AG09309 (cell line): ENCODE results near the gene SAMM50.

Experiments
- DNase-seq: peaks from one replicate; pipeline ENCODE4 v3.0.0-alpha.2; 2010; ENCODE audit warnings: low read depth
- H3K4me3 ChIP-seq: 2 replicates; pipeline ENCODE4 v1.5.1; 2011; ENCODE audit warnings: mild to moderate bottlenecking, low read depth, low read length, moderate library complexity; ENCODE audit not compliant: control insufficient read depth
- CTCF ChIP-seq: IDR thresholded peaks from 2 replicates; pipeline ENCODE4 v1.5.1; 2011; ENCODE audit warnings: mild to moderate bottlenecking, low read depth, low read length, inconsistent platforms; ENCODE audit not compliant: insufficient read depth, control insufficient read depth; ENCODE audit errors: missing control alignments

The SAMM50 gene

GRCh38 chr22:43925433-43926348 is 29.6 kb upstream of the SAMM50 start:
- no peak for TF ChIP-seq CTCF

GRCh38 chr22:43926349-43926710 is 28.9 kb upstream of the SAMM50 start:
- H3K4me3 ChIP-seq = no peak overlapping the region
- DNase-seq = no peak
- TF ChIP-seq CTCF = no peak

More at GRCh38 chr22:43925433-43926348, 29.6 kb upstream of the SAMM50 start:
- H3K4me3 ChIP-seq = no peak overlapping the region
- DNase-seq = no peak

GRCh38 chr22:43928468-43928867 is 26.8 kb upstream of the SAMM50 start:
- no peak for TF ChIP-seq CTCF
- DNase-seq = no peak
- no peak overlapping the region for H3K4me3 ChIP-seq

GRCh38 chr22:43928908-43929307 is 26.3 kb upstream of the SAMM50 start:
- no peak for TF ChIP-seq CTCF
- H3K4me3 ChIP-seq = no peak overlapping the region
- DNase-seq = no peak

- TF ChIP-seq CTCF = no peak
- DNase-seq = no peak
- H3K4me3 ChIP-seq = no peak overlapping the region
Observed at GRCh38 chr22:43931771-43932170, 23.5 kb upstream of the SAMM50 start.

- no peak for TF ChIP-seq CTCF
- no peak for DNase-seq
- no peak overlapping the region for H3K4me3 ChIP-seq
Observed at GRCh38 chr22:43941449-43941848, 13.8 kb upstream of the SAMM50 start.
